Measurements from ENCODE around the gene DTHD1. TPM values are rescaled to one million over a fixed set of nuclear protein-coding genes. Genes with fewer than 3 reads are reported as not detected.
A peak's percentile ranks its signal among the peaks of the same experiment; 100 is the strongest.

DTHD1 gene
- polyA plus RNA-seq, 3 donors, result not detected

- Histone ChIP-seq H4K20me1 (ENCODE audit: insufficient read depth, low read length) (no peaks in the 10 kb centered on the region), H3K79me2 (ENCODE audit: insufficient read depth, low read length) (no peaks in the 10 kb centered on the region), H3K27ac (ENCODE audit: low read depth in 1 of 2, low read length in 2 of 2) (no peak overlapping the region), H3K4me1 (ENCODE audit: control insufficient read depth in 1 of 2, insufficient read depth in 2 of 2, low read length in 2 of 2) (peaks cover 26 to 28% of the 10 kb centered on the region in 2 donors), H3K36me3 (replicated peaks in 1 of 2; ENCODE audit: control insufficient read depth in 1 of 2, insufficient read depth in 2 of 2, low read length in 2 of 2) (no peaks in the 10 kb centered on the region), H3K27me3 (ENCODE audit: control insufficient read depth in 2 of 2, insufficient read depth in 2 of 2, low read length in 2 of 2) (no peaks in the 10 kb centered on the region), H2AFZ (ENCODE audit: insufficient read depth, low read depth, low read length, poor library complexity, severe bottlenecking) (peak overlapping the region; percentile 37), H3K4me2 (replicated peaks; ENCODE audit: extremely low read depth, low read length, poor library complexity, severe bottlenecking) (no peak overlapping the region), H3K4me3 (replicated peaks in 1 of 3; ENCODE audit: low read depth in 2 of 3, low read length in 3 of 3) (no peak overlapping the region), H3K9me3 (replicated peaks in 1 of 2; ENCODE audit: control insufficient read depth in 1 of 2, insufficient read depth in 1 of 2, low read length in 2 of 2) (no peaks in the 10 kb centered on the region), H3K9ac (ENCODE audit: insufficient read depth, low read length, poor library complexity, severe bottlenecking) (no peak overlapping the region)
- WGBS (ENCODE audit: insufficient coverage), result 68% methylated on average over 4 of the region's 6 CpGs
- DNase-seq, result no peak
- peaks cover 37% of the 10 kb centered on the region for H3K4me1 Mint-ChIP-seq
- intact Hi-C loops (cut with micrococcal nuclease), result no loop called here
- no peaks in the 10 kb centered on the region for H3K36me3 Mint-ChIP-seq
- H3K27me3 Mint-ChIP-seq (ENCODE audit: low read depth in 3 of 3), result peaks cover 0 to 3% (median 0%) of the 10 kb centered on the region in 3 donors
- no peak overlapping the region for H3K4me3 Mint-ChIP-seq
- no peak overlapping the region for H3K27ac Mint-ChIP-seq
- H3K9me3 Mint-ChIP-seq, result no peaks in the 10 kb centered on the region
- no peak for TF ChIP-seq CTCF (IDR thresholded peaks at IDR 0.05)
These were observed 52.0 kb downstream of the DTHD1 start for GRCh38 chr4:36333303-36333877.

GRCh38 chr4:36337665-36338185 is 56.3 kb downstream of the DTHD1 start:
- H3K36me3 ChIP-seq (replicated peaks in 1 of 2; ENCODE audit: control insufficient read depth in 1 of 2, insufficient read depth in 2 of 2, low read length in 2 of 2), result no peaks in the 10 kb centered on the region
- no peaks in the 10 kb centered on the region for H3K27me3 ChIP-seq (ENCODE audit: control insufficient read depth in 2 of 2, insufficient read depth in 2 of 2, low read length in 2 of 2)
- no peaks in the 10 kb centered on the region for H3K9me3 ChIP-seq (replicated peaks in 1 of 2; ENCODE audit: control insufficient read depth in 1 of 2, insufficient read depth in 1 of 2, low read length in 2 of 2)
- Mint-ChIP-seq H3K27ac (peak overlapping the region in 4 of 7 donors; percentile 1 to 53 (median 40)), H3K36me3 (no peaks in the 10 kb centered on the region), H3K27me3 (ENCODE audit: low read depth in 3 of 3) (peaks cover 0 to 3% (median 0%) of the 10 kb centered on the region in 3 donors), H3K4me3 (no peak overlapping the region), H3K4me1 (peaks cover 27% of the 10 kb centered on the region), H3K9me3 (no peaks in the 10 kb centered on the region)
- no peaks in the 10 kb centered on the region for H4K20me1 ChIP-seq (ENCODE audit: insufficient read depth, low read length)
- no peak for TF ChIP-seq CTCF (IDR thresholded peaks at IDR 0.05)
- no peak overlapping the region for H3K9ac ChIP-seq (ENCODE audit: insufficient read depth, low read length, poor library complexity, severe bottlenecking)
- H3K79me2 ChIP-seq (ENCODE audit: insufficient read depth, low read length), result no peaks in the 10 kb centered on the region
- no peak overlapping the region for H3K4me3 ChIP-seq (replicated peaks in 1 of 3; ENCODE audit: low read depth in 2 of 3, low read length in 3 of 3)
- intact Hi-C loops (cut with micrococcal nuclease), result no loop called here
- H3K4me1 ChIP-seq (ENCODE audit: control insufficient read depth in 1 of 2, insufficient read depth in 2 of 2, low read length in 2 of 2), result peaks cover 20 to 21% of the 10 kb centered on the region in 2 donors
- peak in 2 of 3 donors; percentile 12 to 36 for DNase-seq
- H3K4me2 ChIP-seq (replicated peaks; ENCODE audit: extremely low read depth, low read length, poor library complexity, severe bottlenecking), result peak overlapping the region; percentile 11
- H2AFZ ChIP-seq (ENCODE audit: insufficient read depth, low read depth, low read length, poor library complexity, severe bottlenecking), result no peak overlapping the region
- peak overlapping the region in 1 of 2 donors; percentile 47 for H3K27ac ChIP-seq (ENCODE audit: low read depth in 1 of 2, low read length in 2 of 2)
- WGBS (ENCODE audit: insufficient coverage), result no CpG with 5 or more reads among the region's 1 CpG
